K562 (cell line): ENCODE measurements around the gene ASS1. TPM values are rescaled to one million over a fixed set of nuclear protein-coding genes. Genes with fewer than 3 reads are reported as not detected.
A peak's percentile ranks its signal among the peaks of the same experiment; 100 is the strongest.

Source experiments
- ATF7 ChIP-seq: fragments of 450-650 bp; IDR thresholded peaks from 2 replicates; pipeline ENCODE4 v1.7.1; 2014; ENCODE audit warnings: mild to moderate bottlenecking, moderate library complexity
- CXXC5 ChIP-seq: fragments of 250-450 bp; sonication (Bioruptor Pico); IDR thresholded peaks from 2 replicates; pipeline ENCODE4 v1.8.0; 2022; ENCODE audit warnings: inconsistent platforms, mild to moderate bottlenecking, moderate library complexity
- DEAF1 ChIP-seq: fragments of 450-650 bp; formaldehyde crosslinking; IDR thresholded peaks from 2 replicates; pipeline ENCODE4 v1.4.0; 2020; ENCODE audit warnings: mild to moderate bottlenecking, moderate library complexity
- ESRRA ChIP-seq: fragments of 450-650 bp; IDR thresholded peaks from 2 replicates; pipeline ENCODE4 v1.6.1; 2014; ENCODE audit warnings: low read depth, mild to moderate bottlenecking, moderate library complexity, borderline replicate concordance
- FOXJ2 ChIP-seq: fragments of 200-800 bp; sonication (Bioruptor generic); IDR thresholded peaks from 2 replicates; pipeline ENCODE4 v1.6.1; 2016; ENCODE audit warnings: missing genetic modification characterization, missing compliant biosample characterization
- GATA2 ChIP-seq: sonication (generic); formaldehyde crosslinking; IDR thresholded peaks from 2 replicates; pipeline ENCODE4 v1.4.0; 2020; ENCODE audit warnings: mild to moderate bottlenecking, missing genetic modification reagents
- GATAD2B ChIP-seq: fragments of 450-650 bp; IDR thresholded peaks from 2 replicates; pipeline ENCODE4 v1.6.1; 2017; ENCODE audit warnings: mild to moderate bottlenecking, borderline replicate concordance
- GTF2F1 ChIP-seq: IDR thresholded peaks from 2 replicates; pipeline ENCODE4 v1.6.1; 2011; ENCODE audit warnings: low read depth, low read length, improper control_type of control experiment
- HMG20A ChIP-seq: fragments of 450-650 bp; formaldehyde crosslinking; conservative IDR thresholded peaks from 2 replicates; pipeline ENCODE4 v1.4.0; 2020; ENCODE audit warnings: mild to moderate bottlenecking, mixed read lengths
- KLF1 ChIP-seq: fragments of 450-650 bp; IDR thresholded peaks from 2 replicates; pipeline ENCODE4 v1.6.1; 2016; ENCODE audit warnings: missing genetic modification characterization, missing compliant biosample characterization
- MAZ ChIP-seq, 2 experiments: fragments of 450-650 bp in 1 of 2; sonication (generic) in 1 of 2; formaldehyde crosslinking; IDR thresholded peaks in 1 of 2; conservative IDR thresholded peaks in 1 of 2; 2 replicates each; pipeline versions ENCODE4 v1.4.0 to v1.5.0; 2020; ENCODE audit warnings: mild to moderate bottlenecking in 1 of 2, missing genetic modification reagents in 1 of 2
- MTA1 ChIP-seq: fragments of 450-650 bp; IDR thresholded peaks from 2 replicates; pipeline ENCODE4 v1.6.1; 2017; ENCODE audit warnings: borderline replicate concordance
- NR4A1 ChIP-seq, 2 experiments: fragments of 250-450 bp in 1 of 2; fragments of 450-650 bp in 1 of 2; sonication (Bioruptor Pico) in 1 of 2; IDR thresholded peaks; 2 replicates each; pipeline versions ENCODE4 v1.4.0 to v1.6.1; 2016 to 2020; ENCODE audit warnings: mild to moderate bottlenecking in 2 of 2, missing compliant biosample characterization in 1 of 2, missing genetic modification characterization in 1 of 2, moderate library complexity in 1 of 2
- NRF1 ChIP-seq, 2 experiments: fragments of 450-650 bp; IDR thresholded peaks in 1 of 2; conservative IDR thresholded peaks in 1 of 2; 2 replicates each; pipeline ENCODE4 v1.6.1; 2014; ENCODE audit warnings: mild to moderate bottlenecking in 2 of 2
- POLR2A ChIP-seq: fragments of 450-650 bp; conservative IDR thresholded peaks from 2 replicates; pipeline ENCODE4 v1.6.1; 2016
- RBFOX2 ChIP-seq: fragments of 200-400 bp; formaldehyde crosslinking; IDR thresholded peaks from 2 replicates; pipeline ENCODE4 v1.6.1; 2017; ENCODE audit warnings: low read depth, mild to moderate bottlenecking, low read length, moderate library complexity
- RBM34 ChIP-seq: fragments of 200-400 bp; formaldehyde crosslinking; IDR thresholded peaks from 2 replicates; pipeline ENCODE4 v1.6.1; 2018; ENCODE audit warnings: low read length, borderline replicate concordance; ENCODE audit not compliant: insufficient read depth
- SRF ChIP-seq, 2 experiments: fragments of 250-450, 450-650 bp in 1 of 2; sonication (Bioruptor Pico) in 1 of 2; sonication (generic) in 1 of 2; formaldehyde crosslinking; IDR thresholded peaks; 2 replicates each; pipeline versions ENCODE4 v1.5.0 to v1.5.1; 2020 to 2022; ENCODE audit warnings: mild to moderate bottlenecking in 1 of 2, missing genetic modification reagents in 1 of 2
- STAG1 ChIP-seq: sonication (generic); formaldehyde crosslinking; IDR thresholded peaks from 2 replicates; pipeline ENCODE4 v1.5.0; 2020; ENCODE audit warnings: missing genetic modification reagents, borderline replicate concordance
- SUPT5H ChIP-seq: fragments of 450-650 bp; IDR thresholded peaks from 2 replicates; pipeline ENCODE4 v1.6.1; 2016
- TCF15 ChIP-seq: fragments of 250-450 bp; sonication (Bioruptor Pico); IDR thresholded peaks from 2 replicates; pipeline ENCODE4 v1.8.0; 2022; ENCODE audit warnings: moderate library complexity, mild to moderate bottlenecking, inconsistent platforms
- UBTF ChIP-seq, 2 experiments: IDR thresholded peaks; 2 replicates each; pipeline ENCODE4 v1.6.1; 2012; ENCODE audit warnings: improper control_type of control experiment in 2 of 2, low read depth in 2 of 2, low read length in 2 of 2, borderline replicate concordance in 1 of 2
- USF1 ChIP-seq: sonication (generic); formaldehyde crosslinking; IDR thresholded peaks from 2 replicates; pipeline ENCODE4 v1.9.0; 2022; ENCODE audit warnings: mild to moderate bottlenecking, missing genetic modification reagents
- ZBTB17 ChIP-seq: fragments of 450-650 bp; formaldehyde crosslinking; IDR thresholded peaks from 2 replicates; pipeline ENCODE4 v1.4.0; 2020; ENCODE audit warnings: mild to moderate bottlenecking
- ZNF217 ChIP-seq: sonication (generic); formaldehyde crosslinking; IDR thresholded peaks from 2 replicates; pipeline ENCODE4 v1.8.0; 2022; ENCODE audit warnings: mild to moderate bottlenecking, missing genetic modification reagents
- ZNF24 ChIP-seq: fragments of 450-650 bp; IDR thresholded peaks from 2 replicates; pipeline ENCODE4 v1.6.1; 2016
- polyA plus RNA-seq, 8 experiments: library from polyadenylated mRNA; depleted of rRNA in 4 of 8; stranded (reverse) in 5 of 8; unstranded in 3 of 8; fragments of >200 nt; fragmentation: Nextera tagmentation in 2 of 8; fragmentation: Illumina TruSeq in 1 of 8; extraction: Ambion mirVana in 2 of 8; extraction: Trizol in 1 of 8; gene quantifications; 2 replicates each; pipeline versions ENCODE4 v1.2.1 to v1.2.3, GENCODE V29; 2011 to 2014; ENCODE audit warnings: inconsistent platforms in 1 of 8, missing spikeins in 1 of 8
- total RNA-seq, 7 experiments: library from RNA; depleted of rRNA in 6 of 7; stranded (reverse); fragments of >200 nt in 6 of 7; fragmentation: Illumina TruSeq in 2 of 7; extraction: Trizol in 2 of 7; gene quantifications; 2 replicates each; pipeline versions ENCODE4 v1.2.1 to v1.2.3, GENCODE V29; 2011 to 2021; ENCODE audit warnings: low replicate concordance in 1 of 7

Gene ASS1
- total and polyA plus RNA-seq, 9 of the 15 experiments (the other 6 are each of a cell fraction or from before 2014, with no cell fraction given) = 1.5 to 5.7 (median 3.7) TPM

- no peak for TF ChIP-seq UBTF (IDR thresholded peaks at IDR 0.05; ENCODE audit: borderline replicate concordance in 1 of 2, low read depth in 2 of 2, low read length in 2 of 2)
- peak; percentile 57; the same call in 1 of the 2 replicates for TF ChIP-seq ZNF24
- no peak for TF ChIP-seq GTF2F1
- TF ChIP-seq RBM34 = no peak
- TF ChIP-seq FOXJ2 (tag) = no peak
- no peak for TF ChIP-seq HMG20A (CRISPR knock-in tag)
- TF ChIP-seq USF1 (CRISPR knock-in tag) = peak; percentile 39; the same call in 1 of the 2 replicates
- TF ChIP-seq MTA1 = no peak
- peak; percentile 92 for TF ChIP-seq TCF15 (CRISPR knock-in tag)
- TF ChIP-seq ATF7 = peak; percentile 92
- TF ChIP-seq POLR2A = no peak
- no peak for TF ChIP-seq ZNF217 (CRISPR knock-in tag)
- TF ChIP-seq SRF (CRISPR knock-in tag; IDR thresholded peaks at IDR 0.05) = no peak
- TF ChIP-seq NR4A1 (CRISPR knock-in tag; IDR thresholded peaks at IDR 0.05) = no peak
- TF ChIP-seq NR4A1 (tag; IDR thresholded peaks at IDR 0.05) = peak; percentile 95
- peak; percentile 50 to 88 for TF ChIP-seq MAZ (CRISPR knock-in tag; conservative IDR thresholded peaks at IDR 0.05 in 1 of 2, IDR thresholded peaks at IDR 0.05 in 1 of 2)
- TF ChIP-seq SUPT5H = no peak
- TF ChIP-seq NRF1 (conservative IDR thresholded peaks at IDR 0.05 in 1 of 2, IDR thresholded peaks at IDR 0.05 in 1 of 2) = peak; percentile 25 to 51; a peak in 1 of 4 replicates
- TF ChIP-seq KLF1 = no peak
- TF ChIP-seq STAG1 (CRISPR knock-in tag) = no peak
- peak; percentile 70 for TF ChIP-seq CXXC5
- TF ChIP-seq RBFOX2 = peak; percentile 64
- TF ChIP-seq ESRRA = 0 out of 2 replicates have a peak, but pooled peaks have one; percentile 48
- no peak for TF ChIP-seq GATA2 (CRISPR knock-in tag)
- peak; percentile 76 for TF ChIP-seq ZBTB17 (CRISPR knock-in tag)
- no peak for TF ChIP-seq DEAF1 (CRISPR knock-in tag)
- TF ChIP-seq GATAD2B = no peak
These were observed 3.4 kb downstream of the ASS1 start (continued) for GRCh38 chr9:130448035-130448624.
